ENCODE data around the gene PLLP. TPM values are rescaled to one million over a fixed set of nuclear protein-coding genes. Genes with fewer than 3 reads are reported as not detected.

PLLP gene
- polyA plus RNA-seq, 1 donor (not counting 4 experiments of a cell fraction or from before 2014, with no cell fraction given), result 8.7 TPM

DNA sequence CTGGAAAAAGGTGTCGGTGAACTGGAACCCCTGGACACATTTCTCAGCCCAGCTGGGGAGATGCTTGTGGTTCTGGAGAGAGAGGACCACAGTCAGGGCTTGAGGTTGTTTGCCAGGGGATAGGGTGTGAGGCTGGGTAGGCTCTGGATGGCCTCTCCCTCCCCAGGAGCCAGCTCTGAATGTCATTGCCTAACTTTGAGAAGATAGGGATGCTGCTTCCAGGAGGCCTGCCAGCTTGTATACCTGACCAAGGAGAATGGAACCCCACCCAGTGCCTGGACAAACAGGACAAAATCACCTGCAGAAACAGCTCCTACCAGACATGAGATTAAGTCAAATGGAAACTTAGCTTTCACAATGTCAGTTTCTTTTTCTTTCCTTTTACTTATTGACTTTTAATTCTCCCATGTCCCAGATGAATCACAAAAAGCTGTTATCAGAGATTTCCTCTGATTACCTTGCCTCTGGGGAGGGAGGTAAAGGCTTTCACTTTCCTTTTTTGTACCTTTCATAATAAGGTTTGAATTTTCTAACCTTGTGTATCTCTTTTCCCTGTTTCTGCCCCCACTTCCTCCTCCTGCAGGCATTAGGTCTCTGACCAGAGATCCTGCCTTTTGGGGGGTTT is 29.8 kb upstream of the PLLP start:
- Histone ChIP-seq H3K4me1 (ENCODE audit: control insufficient read depth, extremely low read depth, insufficient read depth, low read length) (peaks cover 19% of the 10 kb centered on the region), H3K9me3 (ENCODE audit: control insufficient read depth, low read depth, low read length) (no peaks in the 10 kb centered on the region), H3K9me1 (ENCODE audit: control insufficient read depth, extremely low read depth, insufficient read depth, low read length) (peaks cover 2% of the 10 kb centered on the region), H2AFZ (ENCODE audit: control insufficient read depth, low read length) (no peak overlapping the region), H4K20me1 (ENCODE audit: control insufficient read depth, extremely low read depth, insufficient read depth, low read length) (no peaks in the 10 kb centered on the region), H3K4me3 (ENCODE audit: control insufficient read depth in 2 of 3, extremely low read depth in 1 of 3, insufficient read depth in 2 of 3, low read depth in 1 of 3, low read length in 3 of 3) (no peak overlapping the region), H3K27me3 (ENCODE audit: control insufficient read depth, extremely low read depth, insufficient read depth, low read length) (no peaks in the 10 kb centered on the region), H3K4me2 (ENCODE audit: control insufficient read depth, extremely low read depth, insufficient read depth, low read depth, low read length) (no peak overlapping the region), H3K36me3 (ENCODE audit: control insufficient read depth in 2 of 2, extremely low read depth in 1 of 2, insufficient read depth in 2 of 2, low read length in 2 of 2) (no peaks in the 10 kb centered on the region), H3K9ac (ENCODE audit: control insufficient read depth, extremely low read depth, insufficient read depth, low read length) (no peak overlapping the region), H3K27ac (ENCODE audit: control insufficient read depth, insufficient read depth, low read length) (no peak overlapping the region), H3K79me2 (ENCODE audit: control insufficient read depth, insufficient read depth, low read length) (no peaks in the 10 kb centered on the region)
- no peak for DNase-seq (ENCODE audit: low read depth, low spot score)
- FAIRE-seq, result no peak
- TF ChIP-seq EZH2 (IDR thresholded peaks at IDR 0.05; ENCODE audit: low read length), result no peak
- TF ChIP-seq, protein P1, sequence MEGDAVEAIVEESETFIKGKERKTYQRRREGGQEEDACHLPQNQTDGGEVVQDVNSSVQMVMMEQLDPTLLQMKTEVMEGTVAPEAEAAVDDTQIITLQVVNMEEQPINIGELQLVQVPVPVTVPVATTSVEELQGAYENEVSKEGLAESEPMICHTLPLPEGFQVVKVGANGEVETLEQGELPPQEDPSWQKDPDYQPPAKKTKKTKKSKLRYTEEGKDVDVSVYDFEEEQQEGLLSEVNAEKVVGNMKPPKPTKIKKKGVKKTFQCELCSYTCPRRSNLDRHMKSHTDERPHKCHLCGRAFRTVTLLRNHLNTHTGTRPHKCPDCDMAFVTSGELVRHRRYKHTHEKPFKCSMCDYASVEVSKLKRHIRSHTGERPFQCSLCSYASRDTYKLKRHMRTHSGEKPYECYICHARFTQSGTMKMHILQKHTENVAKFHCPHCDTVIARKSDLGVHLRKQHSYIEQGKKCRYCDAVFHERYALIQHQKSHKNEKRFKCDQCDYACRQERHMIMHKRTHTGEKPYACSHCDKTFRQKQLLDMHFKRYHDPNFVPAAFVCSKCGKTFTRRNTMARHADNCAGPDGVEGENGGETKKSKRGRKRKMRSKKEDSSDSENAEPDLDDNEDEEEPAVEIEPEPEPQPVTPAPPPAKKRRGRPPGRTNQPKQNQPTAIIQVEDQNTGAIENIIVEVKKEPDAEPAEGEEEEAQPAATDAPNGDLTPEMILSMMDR (optimal IDR thresholded peaks at IDR 0.05 in 1 of 3, IDR thresholded peaks at IDR 0.05 in 1 of 3, conservative IDR thresholded peaks at IDR 0.05 in 1 of 3; ENCODE audit: extremely low read depth in 1 of 3, insufficient read depth in 2 of 3, low read length in 3 of 3), result no peak
- dilution Hi-C loops (cut with MboI; ENCODE audit: extremely low pct_ligation_motif_present, low sequenced_read_pairs), result no loop called here

DNA sequence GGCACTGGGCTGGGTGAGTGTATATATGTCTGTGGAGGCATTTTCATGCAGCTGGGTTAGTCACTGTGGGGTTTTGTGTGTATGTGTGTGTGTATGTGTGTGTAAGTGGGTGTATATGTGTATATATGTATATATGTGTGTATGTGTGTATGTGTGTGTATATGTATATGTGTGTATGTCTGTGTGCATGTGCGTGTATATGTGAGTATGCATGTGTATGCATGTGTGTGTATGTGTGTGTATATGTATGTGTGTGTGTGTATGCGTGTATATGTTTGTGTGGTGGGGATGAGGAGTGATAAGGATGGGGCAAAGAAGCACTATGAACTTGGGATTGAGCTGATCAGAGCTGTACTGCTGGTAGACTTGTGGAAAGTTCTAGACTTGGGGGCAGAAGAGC is 29.0 kb upstream of the PLLP start:
- H3K36me3 ChIP-seq (ENCODE audit: control insufficient read depth in 2 of 2, extremely low read depth in 1 of 2, insufficient read depth in 2 of 2, low read length in 2 of 2), result no peaks in the 10 kb centered on the region
- H3K27me3 ChIP-seq (ENCODE audit: control insufficient read depth, extremely low read depth, insufficient read depth, low read length), result no peaks in the 10 kb centered on the region
- no peaks in the 10 kb centered on the region for H4K20me1 ChIP-seq (ENCODE audit: control insufficient read depth, extremely low read depth, insufficient read depth, low read length)
- FAIRE-seq (no peak), DNase-seq (ENCODE audit: low read depth, low spot score) (no peak)
- TF ChIP-seq EZH2 (IDR thresholded peaks at IDR 0.05; ENCODE audit: low read length), result no peak
- TF ChIP-seq, protein P1 (optimal IDR thresholded peaks at IDR 0.05 in 1 of 3, IDR thresholded peaks at IDR 0.05 in 1 of 3, conservative IDR thresholded peaks at IDR 0.05 in 1 of 3; ENCODE audit: extremely low read depth in 1 of 3, insufficient read depth in 2 of 3, low read length in 3 of 3), result no peak
- dilution Hi-C loops (cut with MboI; ENCODE audit: extremely low pct_ligation_motif_present, low sequenced_read_pairs), result no loop called here
- H3K4me1 ChIP-seq (ENCODE audit: control insufficient read depth, extremely low read depth, insufficient read depth, low read length), result peaks cover 19% of the 10 kb centered on the region
- no peak overlapping the region for H3K9ac ChIP-seq (ENCODE audit: control insufficient read depth, extremely low read depth, insufficient read depth, low read length)
- no peak overlapping the region for H3K4me3 ChIP-seq (ENCODE audit: control insufficient read depth in 2 of 3, extremely low read depth in 1 of 3, insufficient read depth in 2 of 3, low read depth in 1 of 3, low read length in 3 of 3)
- no peak overlapping the region for H3K27ac ChIP-seq (ENCODE audit: control insufficient read depth, insufficient read depth, low read length)
- no peak overlapping the region for H3K4me2 ChIP-seq (ENCODE audit: control insufficient read depth, extremely low read depth, insufficient read depth, low read depth, low read length)
- no peak overlapping the region for H2AFZ ChIP-seq (ENCODE audit: control insufficient read depth, low read length)
- no peaks in the 10 kb centered on the region for H3K9me3 ChIP-seq (ENCODE audit: control insufficient read depth, low read depth, low read length)
- no peaks in the 10 kb centered on the region for H3K79me2 ChIP-seq (ENCODE audit: control insufficient read depth, insufficient read depth, low read length)
- peaks cover 2% of the 10 kb centered on the region for H3K9me1 ChIP-seq (ENCODE audit: control insufficient read depth, extremely low read depth, insufficient read depth, low read length)
